Ramos (cell line): ENCODE measurements around the gene CIAO2B.

Experiments
- in situ Hi-C: fragments of 300-500 bp; cut with MboI; formaldehyde crosslinking; loops from one replicate; pipeline ENCODE4 v1.14.3; 2022; ENCODE audit warnings: low sequenced_read_pairs; ENCODE audit not compliant: unreplicated experiment

CIAO2B gene

DNA sequence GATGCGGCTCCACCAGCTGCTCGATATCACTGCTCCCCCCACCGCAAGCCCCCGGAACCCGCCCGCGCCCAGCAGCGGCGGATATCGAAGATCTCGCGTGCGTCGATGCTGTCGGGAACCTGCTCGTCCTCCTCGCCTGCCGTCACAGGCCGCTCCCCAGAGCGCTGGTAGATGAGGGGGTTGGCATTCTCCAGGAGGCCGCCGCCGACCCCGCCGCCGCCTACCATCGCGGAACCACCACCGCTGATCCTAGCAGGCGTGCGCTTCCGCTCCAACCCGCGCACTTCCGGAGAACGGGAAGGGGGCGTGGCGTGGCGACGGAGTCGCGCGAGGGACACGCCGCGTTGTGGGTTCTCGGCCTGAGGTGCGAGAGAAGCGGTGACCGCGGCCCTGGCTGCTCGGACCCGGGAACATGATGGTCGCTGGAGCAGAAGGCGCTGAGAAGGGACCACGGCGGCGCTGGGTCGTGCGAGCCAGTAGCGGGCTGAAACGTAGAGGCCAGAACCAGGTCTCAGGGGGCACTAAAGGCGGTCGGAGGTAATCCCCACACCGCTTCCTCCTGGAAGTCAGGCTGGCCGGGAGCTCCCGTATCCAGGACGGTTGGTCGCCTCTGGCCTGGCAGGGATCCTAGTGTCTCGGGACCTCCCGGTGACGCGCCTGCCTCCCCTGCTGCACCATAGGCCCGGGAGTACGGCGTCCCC lies at the start of gene CIAO2B:
Gene CIAO2B, minus strand, starts transcription at position 265 of the 701 bp plus-strand sequence. Its CDS starts 38 bp downstream, at position 227.
- in situ Hi-C loops = no loop called here

GRCh38 chr16:66983033-66983432 lies 48.8 kb upstream of the CIAO2B start:
- in situ Hi-C loops = no loop called here

DNA sequence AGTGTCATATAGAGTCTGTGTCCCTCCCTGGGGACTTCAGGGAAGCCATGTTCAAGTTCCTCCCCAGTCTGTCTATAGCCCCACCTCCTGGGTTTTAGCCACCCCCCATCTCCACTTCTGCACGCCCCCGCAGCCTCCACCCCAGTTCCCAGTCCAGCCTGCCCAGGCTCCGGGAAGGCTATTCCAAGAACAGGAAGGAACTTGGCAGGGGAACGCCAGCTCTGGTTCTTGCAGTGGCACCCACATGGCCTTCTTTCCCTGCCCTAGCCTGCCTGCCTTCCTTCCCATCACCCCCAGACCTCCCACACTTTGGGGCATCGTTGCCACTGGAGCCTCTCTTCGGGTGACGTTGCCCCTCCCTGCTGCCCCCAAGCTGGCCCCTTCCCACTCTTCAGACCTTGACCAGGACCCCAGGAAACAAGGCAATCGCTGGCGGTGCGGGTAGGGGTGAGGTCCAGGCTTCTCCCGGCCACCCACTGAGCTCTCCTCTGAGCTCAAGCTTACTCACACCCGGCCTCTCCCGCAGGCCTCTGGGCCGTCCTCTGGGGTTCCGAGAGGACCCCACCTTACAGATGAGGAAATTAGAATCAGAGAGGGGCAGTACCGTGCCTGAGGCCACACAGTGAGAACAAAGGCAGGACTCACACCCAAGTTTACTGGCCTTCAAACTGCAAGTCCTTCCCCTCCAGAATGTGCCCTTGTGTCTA lies 45.0 kb upstream of the CIAO2B start:
- in situ Hi-C loops = no loop called here

DNA sequence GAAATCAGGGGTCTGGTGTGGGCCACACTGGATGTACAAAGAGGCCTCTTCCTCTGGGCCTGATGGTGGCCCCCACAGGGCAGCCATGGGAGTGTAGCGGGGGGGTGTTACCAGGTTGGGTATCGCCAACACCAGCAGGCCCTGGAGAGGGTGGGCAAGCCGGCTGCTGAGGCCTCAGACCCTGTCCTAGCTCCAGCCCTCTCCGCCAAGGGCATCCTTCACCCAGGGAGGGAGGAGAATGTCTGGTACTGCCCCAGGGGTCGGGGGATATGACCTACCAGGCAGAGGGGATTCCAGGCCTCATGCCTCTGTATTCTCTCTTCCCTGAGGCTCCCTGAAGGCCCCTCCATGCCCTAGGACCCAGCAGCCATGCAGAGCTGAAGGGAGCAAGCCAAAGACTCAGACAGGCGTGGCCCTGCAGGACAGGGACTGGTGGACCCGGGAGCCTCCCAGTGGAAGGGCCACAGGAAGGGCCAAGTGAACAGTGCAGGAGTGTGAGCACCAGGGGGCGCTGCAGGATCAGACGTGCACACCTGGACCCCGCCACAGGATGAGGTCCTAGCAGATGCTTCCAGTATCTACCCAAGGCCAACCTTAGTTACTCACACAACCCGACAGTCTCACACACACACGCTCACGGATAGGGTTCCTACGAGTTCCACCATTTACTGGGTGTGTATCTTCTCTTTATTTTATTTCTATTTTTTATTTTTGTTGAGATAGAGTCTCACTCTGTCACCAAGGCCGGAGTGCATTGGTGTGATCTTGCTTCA lies 43.3 kb upstream of the CIAO2B start:
- in situ Hi-C loops = no loop called here

DNA sequence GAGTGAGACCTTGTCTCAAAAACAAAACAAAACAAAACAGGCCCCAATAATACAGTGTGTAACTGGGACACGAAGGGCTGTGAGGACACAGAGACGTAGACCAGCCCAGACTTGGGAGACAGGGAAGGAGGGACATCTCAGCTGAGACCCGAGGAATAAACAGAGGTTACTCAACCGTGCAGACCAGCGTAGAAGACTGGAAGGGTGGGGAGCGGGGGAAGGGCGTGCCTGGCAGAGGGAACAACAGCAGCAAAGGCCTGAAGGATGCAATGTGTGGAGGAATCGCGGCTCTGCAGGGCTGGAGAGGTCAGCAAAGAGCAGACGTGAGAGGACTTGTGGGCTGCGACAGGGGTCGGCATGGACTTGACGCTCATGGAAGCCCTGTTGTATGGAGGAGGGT lies 42.5 kb upstream of the CIAO2B start:
- in situ Hi-C loops = no loop called here

GRCh38 chr16:66975302-66975893 lies 41.2 kb upstream of the CIAO2B start:
- in situ Hi-C loops = no loop called here

DNA sequence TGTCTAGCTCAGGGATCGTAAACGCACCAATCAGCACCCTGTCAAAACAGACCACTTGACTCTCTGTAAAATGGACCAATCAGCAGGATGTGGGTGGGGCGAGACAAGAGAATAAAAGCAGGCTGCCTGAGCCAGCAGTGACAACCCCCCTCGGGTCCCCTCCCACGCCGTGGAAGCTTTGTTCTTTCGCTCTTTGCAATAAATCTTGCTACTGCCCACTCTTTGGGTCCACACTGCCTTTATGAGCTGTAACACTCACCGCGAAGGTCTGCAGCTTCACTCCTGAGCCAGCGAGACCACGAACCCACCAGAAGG lies 40.7 kb upstream of the CIAO2B start:
- in situ Hi-C loops = loop anchor here (25.0 kb wide), 1 partner anchor 437 kb away; the partner anchor contains the start of gene ZDHHC1

GRCh38 chr16:66974156-66974931 lies 40.1 kb upstream of the CIAO2B start:
- in situ Hi-C loops = loop anchor here (25.0 kb wide), 1 partner anchor 438 kb away; the partner anchor contains the start of gene ZDHHC1

GRCh38 chr16:66973716-66974115 lies 39.5 kb upstream of the CIAO2B start:
- in situ Hi-C loops = loop anchor here (25.0 kb wide), 1 partner anchor 439 kb away; the partner anchor contains the start of gene ZDHHC1

GRCh38 chr16:66972983-66973382 lies 38.8 kb upstream of the CIAO2B start:
- in situ Hi-C loops = loop anchor here (25.0 kb wide), 1 partner anchor 439 kb away; the partner anchor contains the start of gene ZDHHC1

DNA sequence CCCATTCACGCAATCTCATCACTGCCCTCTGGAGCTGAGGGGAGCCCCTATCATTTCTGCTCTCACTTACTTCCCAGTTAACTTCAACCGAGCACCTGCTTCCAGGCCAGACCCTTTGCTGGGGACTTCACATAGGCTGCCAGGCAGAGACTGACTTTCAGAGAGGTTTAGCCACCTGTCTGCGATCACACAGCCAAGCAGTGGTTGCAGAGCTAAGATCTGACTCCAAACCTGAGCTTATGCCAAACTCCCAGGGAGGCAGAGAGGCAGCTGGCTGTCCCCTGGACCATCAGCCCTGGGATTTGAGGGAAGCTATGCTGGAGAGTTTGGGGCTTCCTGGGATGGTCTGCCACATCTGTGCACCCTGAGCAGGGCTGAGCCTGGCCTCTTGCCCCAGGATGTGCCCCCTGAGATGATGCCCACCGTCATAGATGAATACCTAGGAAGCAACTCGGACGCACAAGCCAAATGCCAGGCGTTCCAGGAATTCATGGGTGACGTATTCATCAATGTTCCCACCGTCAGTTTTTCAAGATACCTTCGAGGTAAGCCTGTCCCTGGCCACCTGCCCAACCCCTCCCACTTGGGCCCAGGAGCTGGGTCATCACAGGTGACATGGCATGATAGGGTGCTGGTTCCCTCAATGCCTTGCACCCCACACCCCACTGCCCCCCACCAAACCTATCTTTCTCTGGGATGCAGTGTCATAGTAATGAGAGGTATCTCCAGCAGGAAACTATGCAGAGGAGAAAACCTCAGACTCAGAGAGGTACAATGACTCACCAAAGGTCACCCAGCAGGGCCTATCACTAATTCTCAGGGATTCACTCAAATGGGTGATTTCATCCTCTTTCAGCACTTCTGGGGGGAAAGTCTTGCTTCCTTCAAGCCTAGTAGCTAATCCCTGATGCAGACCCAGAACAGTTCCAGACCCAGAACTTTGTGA lies 36.8 kb upstream of the CIAO2B start:
- in situ Hi-C loops = loop anchor here (25.0 kb wide), 1 partner anchor 441 kb away; the partner anchor contains the start of gene ZDHHC1

DNA sequence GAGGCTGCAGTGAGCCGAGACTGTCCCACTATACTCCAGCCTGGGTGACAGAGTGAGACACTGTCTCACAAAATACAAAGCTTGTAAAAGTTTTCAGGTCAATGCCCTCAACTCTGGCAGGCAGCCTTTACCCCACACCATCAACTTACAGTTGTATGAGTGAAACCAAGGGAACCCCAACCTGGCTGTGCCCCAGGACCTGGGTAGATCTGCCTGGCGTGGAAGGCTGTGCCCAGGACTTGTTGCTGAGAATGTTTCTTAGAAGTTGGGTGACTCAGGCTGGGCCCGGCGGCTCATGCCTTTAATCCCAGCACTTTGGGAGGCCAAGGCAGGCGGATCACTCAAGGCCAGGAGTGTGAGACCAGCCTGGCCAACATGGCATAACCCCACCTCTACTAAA lies 34.6 kb upstream of the CIAO2B start:
- in situ Hi-C loops = loop anchor here (25.0 kb wide), 1 partner anchor 443 kb away; the partner anchor contains the start of gene ZDHHC1

GRCh38 chr16:66964049-66964448 lies 29.8 kb upstream of the CIAO2B start:
- in situ Hi-C loops = loop anchor here (25.0 kb wide), 1 partner anchor 448 kb away; the partner anchor contains the start of gene ZDHHC1

GRCh38 chr16:66961914-66962313 lies 27.7 kb upstream of the CIAO2B start:
- in situ Hi-C loops = loop anchor here (25.0 kb wide), 1 partner anchor 450 kb away; the partner anchor contains the start of gene ZDHHC1

GRCh38 chr16:66961065-66961744 lies 27.0 kb upstream of the CIAO2B start, which contains the start of gene CES3:
Gene CES3 (plus strand): TSS chr16:66961266. CDS start chr16:66961308, 42 bp downstream.
- in situ Hi-C loops = loop anchor here (25.0 kb wide), 1 partner anchor 451 kb away; the partner anchor contains the start of gene ZDHHC1

GRCh38 chr16:66960270-66960669 lies 26.1 kb upstream of the CIAO2B start:
- in situ Hi-C loops = loop anchor here (25.0 kb wide), 1 partner anchor 452 kb away; the partner anchor contains the start of gene ZDHHC1

DNA sequence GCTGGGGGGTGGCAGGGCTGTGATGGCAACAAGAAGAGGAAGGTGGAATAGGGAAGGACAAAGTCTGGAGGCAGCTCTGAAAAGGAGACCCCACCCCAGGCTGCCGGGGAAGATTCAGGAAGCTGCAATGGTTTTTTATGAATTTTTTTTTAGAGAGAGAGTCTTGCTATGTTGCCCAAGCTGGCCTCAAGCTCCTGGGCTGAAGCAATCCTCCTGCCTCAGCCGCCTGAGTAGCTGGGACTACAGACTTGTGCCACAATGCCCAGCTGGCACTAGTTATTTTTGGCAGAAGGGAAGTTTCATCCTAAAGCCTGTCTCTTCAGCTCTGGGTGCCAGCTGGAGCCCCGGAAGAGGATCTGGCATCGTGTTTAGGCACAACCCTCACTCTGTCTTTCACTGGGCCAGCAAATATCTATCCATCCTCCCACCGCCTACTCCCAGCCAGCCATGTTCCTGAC lies 25.5 kb upstream of the CIAO2B start:
- in situ Hi-C loops = loop anchor here (25.0 kb wide), 1 partner anchor 453 kb away; the partner anchor contains the start of gene ZDHHC1
